ENCODE results near the gene ARID1B. TPM values are rescaled to one million over a fixed set of nuclear protein-coding genes. Genes with fewer than 3 reads are reported as not detected.

The ARID1B gene
- total and polyA plus RNA-seq, 9 of the 15 experiments (the other 6 are each of a cell fraction or from before 2014, with no cell fraction given) = 12.5 to 50.5 (median 25.8) TPM

DNA sequence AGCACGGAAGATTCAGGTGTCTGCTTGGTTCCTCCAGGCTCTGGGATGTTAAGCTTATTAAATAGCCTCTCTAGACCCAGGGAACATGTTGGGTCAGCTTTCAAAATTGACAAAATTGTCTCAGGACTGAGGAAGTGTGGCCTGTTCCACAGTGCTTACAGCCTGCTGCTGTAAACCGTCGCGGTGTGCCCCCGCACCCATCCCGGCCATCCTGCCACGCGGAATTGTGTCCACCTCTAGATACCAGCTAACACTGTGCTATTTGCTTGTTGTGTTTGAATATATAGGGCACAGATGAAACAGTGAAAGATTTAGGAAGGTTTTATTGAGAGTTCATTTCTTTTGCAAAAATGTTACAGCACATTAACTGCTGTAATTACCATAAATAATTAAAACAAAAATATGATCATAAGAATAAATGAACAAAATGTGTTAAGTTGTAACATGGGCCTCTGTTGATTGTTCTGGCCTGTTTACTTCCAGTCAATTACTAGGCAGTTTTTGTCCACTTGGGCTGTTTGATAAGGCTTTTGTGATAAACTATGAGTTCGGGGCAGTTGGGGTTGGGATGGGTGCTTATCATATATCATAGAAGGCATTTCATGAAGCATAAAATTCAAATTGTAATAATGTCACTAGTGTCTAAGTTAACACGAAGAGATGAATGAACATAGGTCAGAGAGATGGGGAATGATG, 77.4 kb downstream of the ARID1B start (continued):
- no peak for TF ChIP-seq CHD7 (IDR thresholded peaks at IDR 0.05; ENCODE audit: low read depth, low read length)
- TF ChIP-seq ZNF699 (CRISPR knock-in tag; IDR thresholded peaks at IDR 0.05; ENCODE audit: insufficient replicate concordance) = no peak
- no peak for TF ChIP-seq PRPF4 (IDR thresholded peaks at IDR 0.05; ENCODE audit: insufficient read depth, low read depth, low read length, poor library complexity, severe bottlenecking)
- no peak for TF ChIP-seq POLR2H (tag; IDR thresholded peaks at IDR 0.05; ENCODE audit: low read depth)
- no peak for TF ChIP-seq ZBTB17 (CRISPR knock-in tag; IDR thresholded peaks at IDR 0.05)
- no peak for TF ChIP-seq ELF2 (CRISPR knock-in tag; IDR thresholded peaks at IDR 0.05)
- no peak for TF ChIP-seq CREM (IDR thresholded peaks at IDR 0.05; ENCODE audit: low read depth)
- TF ChIP-seq CSDE1 (IDR thresholded peaks at IDR 0.05) = no peak; a peak in 1 of 4 replicates
- no peak for TF ChIP-seq SUPT5H (IDR thresholded peaks at IDR 0.05)
- no peak for TF ChIP-seq ZNF511 (CRISPR knock-in tag; IDR thresholded peaks at IDR 0.05)
- TF ChIP-seq CAMTA2 (CRISPR knock-in tag; conservative IDR thresholded peaks at IDR 0.05) = no peak
- no peak for TF ChIP-seq PYGO2 (tag; IDR thresholded peaks at IDR 0.05)
- peak; percentile 12; the same call in 1 of the 2 replicates for TF ChIP-seq TEAD4 (IDR thresholded peaks at IDR 0.05; ENCODE audit: low read length)
- no peak for TF ChIP-seq TEAD4 (CRISPR knock-in tag; IDR thresholded peaks at IDR 0.05; ENCODE audit: borderline replicate concordance)
- no peak for TF ChIP-seq HMGN3 (IDR thresholded peaks at IDR 0.05; ENCODE audit: borderline replicate concordance, extremely low read depth, insufficient read length, low read depth, low read length)
- TF ChIP-seq ZNF561 (CRISPR knock-in tag; conservative IDR thresholded peaks at IDR 0.05) = no peak
- no peak for TF ChIP-seq TCF15 (CRISPR knock-in tag; IDR thresholded peaks at IDR 0.05)
